Endodermal cell (in vitro differentiated cells): ENCODE results near the gene TTC39C. TPM values are rescaled to one million over a fixed set of nuclear protein-coding genes. Genes with fewer than 3 reads are reported as not detected.

Experiments
- DNase-seq: peaks from one replicate; pipeline ENCODE4 v3.0.0-alpha.2; 2017
- H3K27ac ChIP-seq: 2 replicates; pipeline ENCODE4 v1.5.1; 2013; ENCODE audit warnings: mild to moderate bottlenecking, low read depth, low read length, moderate library complexity
- H3K27me3 ChIP-seq: 2 replicates; pipeline ENCODE4 v1.6.1; 2013; ENCODE audit warnings: mild to moderate bottlenecking, low read length, moderate library complexity; ENCODE audit not compliant: insufficient read depth, control insufficient read depth, poor library complexity, severe bottlenecking
- H3K36me3 ChIP-seq: 2 replicates; pipeline ENCODE4 v1.7.0; 2013; ENCODE audit warnings: mild to moderate bottlenecking, low read length, moderate library complexity; ENCODE audit not compliant: control insufficient read depth, insufficient read depth
- H3K4me1 ChIP-seq: one replicate; pipeline ENCODE4 v1.7.0; 2013; ENCODE audit warnings: low read length; ENCODE audit not compliant: control insufficient read depth, insufficient read depth
- H3K4me3 ChIP-seq: 2 replicates; pipeline ENCODE4 v1.5.1; 2013; ENCODE audit warnings: mild to moderate bottlenecking, low read length, moderate library complexity
- H3K9ac ChIP-seq: 2 replicates; pipeline ENCODE4 v1.6.1; 2013; ENCODE audit warnings: mild to moderate bottlenecking, low read length, moderate library complexity; ENCODE audit not compliant: poor library complexity, severe bottlenecking; ENCODE audit errors: extremely low read depth
- H3K9me3 ChIP-seq: 2 replicates; pipeline ENCODE4 v1.6.1; 2013; ENCODE audit warnings: mild to moderate bottlenecking, low read length, moderate library complexity; ENCODE audit not compliant: control insufficient read depth
- H3K27ac Mint-ChIP-seq: 2 replicates; pipeline ENCODE4 v1.8.0; 2020; ENCODE audit warnings: mixed read lengths
- H3K27me3 Mint-ChIP-seq: 2 replicates; pipeline ENCODE4 v1.8.0; 2021; ENCODE audit warnings: mild to moderate bottlenecking, mixed read lengths; ENCODE audit not compliant: insufficient read depth
- H3K36me3 Mint-ChIP-seq: 2 replicates; pipeline ENCODE4 v1.8.0; 2020; ENCODE audit warnings: low read depth, mixed read lengths
- H3K4me1 Mint-ChIP-seq: 2 replicates; pipeline ENCODE4 v1.8.0; 2020; ENCODE audit warnings: mixed read lengths
- H3K4me3 Mint-ChIP-seq: 2 replicates; pipeline ENCODE4 v1.8.0; 2020; ENCODE audit warnings: mild to moderate bottlenecking, moderate library complexity, mixed read lengths
- H3K9me3 Mint-ChIP-seq: 2 replicates; pipeline ENCODE4 v1.8.0; 2020; ENCODE audit warnings: mild to moderate bottlenecking, mixed read lengths
- WGBS, 2 experiments: methylation state at CpG; one replicate each; pipeline versions ENCODE4 v1.1.5 to v1.1.7; 2013; ENCODE audit warnings: missing lambda C conversion rate in 2 of 2, mixed read lengths in 1 of 2; ENCODE audit not compliant: insufficient coverage in 1 of 2, insufficient read length in 1 of 2; 5-methylcytosine and 5-hydroxymethylcytosine counted together
- total RNA-seq, 2 donors: library from RNA; stranded (reverse); fragmentation: NEBNext Ultra II Directional in 1 of 2; extraction: Animal tissue kit (Norgen Biotek cat#: 25700) in 1 of 2; gene quantifications; 2 replicates in 1 of 2; 3 replicates in 1 of 2; pipeline ENCODE4 v1.2.1, GENCODE V29; 2021
- TF ChIP-seq, protein P1 (sequence below): fragments of 200-600 bp; sonication (generic); conservative IDR thresholded peaks from 2 replicates; pipeline ENCODE4 v1.5.0; 2021; ENCODE audit warnings: antibody characterized with exemption, mild to moderate bottlenecking

TTC39C gene
- total RNA-seq, 2 donors from 2014 or later = 14.0 to 19.7 TPM

DNA sequence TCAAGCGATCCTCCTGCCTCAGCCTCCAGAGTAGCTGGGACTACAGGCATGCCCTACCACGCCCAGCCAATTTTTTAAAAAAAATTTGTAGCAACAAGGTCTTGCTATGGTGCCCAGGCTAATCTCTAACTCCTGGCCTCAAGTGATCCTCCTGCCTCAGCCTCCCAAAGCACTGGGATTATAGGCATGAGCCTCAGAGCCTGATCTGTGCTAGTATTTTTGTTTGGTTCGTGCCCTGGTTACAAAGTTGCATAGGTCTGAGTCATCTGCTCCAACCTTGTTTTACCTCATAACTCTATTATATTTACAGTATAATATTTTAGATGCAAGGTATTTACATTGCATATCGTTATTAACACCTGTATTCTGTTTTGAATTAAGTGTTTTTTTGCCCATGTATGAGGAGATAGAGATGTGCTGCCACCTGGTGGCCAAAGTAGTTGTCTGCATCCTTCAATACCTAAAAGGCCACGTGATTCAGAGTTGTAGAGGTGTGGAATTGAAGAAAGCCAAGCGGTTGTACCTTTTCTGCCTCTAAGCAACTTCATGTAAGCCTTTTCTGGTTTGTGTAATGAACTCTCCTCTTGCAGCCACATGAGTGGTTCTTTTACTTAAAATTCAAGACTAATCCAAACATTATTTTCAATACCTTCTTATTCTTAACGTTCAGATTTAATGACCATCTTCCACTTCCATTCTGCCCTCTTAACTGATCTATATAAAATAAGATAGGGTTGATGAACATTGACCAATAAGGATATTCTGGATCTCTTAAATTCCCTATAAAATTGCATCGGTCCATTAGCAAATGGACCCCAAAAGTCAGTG, 104.4 kb downstream of the TTC39C start:
- no peak overlapping the region for H3K9ac ChIP-seq
- peaks cover 19% of the 10 kb centered on the region for H3K36me3 Mint-ChIP-seq
- H3K9me3 Mint-ChIP-seq = no peaks in the 10 kb centered on the region
- no peaks in the 10 kb centered on the region for H3K4me1 ChIP-seq
- TF ChIP-seq, protein P1, sequence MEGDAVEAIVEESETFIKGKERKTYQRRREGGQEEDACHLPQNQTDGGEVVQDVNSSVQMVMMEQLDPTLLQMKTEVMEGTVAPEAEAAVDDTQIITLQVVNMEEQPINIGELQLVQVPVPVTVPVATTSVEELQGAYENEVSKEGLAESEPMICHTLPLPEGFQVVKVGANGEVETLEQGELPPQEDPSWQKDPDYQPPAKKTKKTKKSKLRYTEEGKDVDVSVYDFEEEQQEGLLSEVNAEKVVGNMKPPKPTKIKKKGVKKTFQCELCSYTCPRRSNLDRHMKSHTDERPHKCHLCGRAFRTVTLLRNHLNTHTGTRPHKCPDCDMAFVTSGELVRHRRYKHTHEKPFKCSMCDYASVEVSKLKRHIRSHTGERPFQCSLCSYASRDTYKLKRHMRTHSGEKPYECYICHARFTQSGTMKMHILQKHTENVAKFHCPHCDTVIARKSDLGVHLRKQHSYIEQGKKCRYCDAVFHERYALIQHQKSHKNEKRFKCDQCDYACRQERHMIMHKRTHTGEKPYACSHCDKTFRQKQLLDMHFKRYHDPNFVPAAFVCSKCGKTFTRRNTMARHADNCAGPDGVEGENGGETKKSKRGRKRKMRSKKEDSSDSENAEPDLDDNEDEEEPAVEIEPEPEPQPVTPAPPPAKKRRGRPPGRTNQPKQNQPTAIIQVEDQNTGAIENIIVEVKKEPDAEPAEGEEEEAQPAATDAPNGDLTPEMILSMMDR = peak; percentile 91
- no peaks in the 10 kb centered on the region for H3K27me3 Mint-ChIP-seq
- H3K4me3 Mint-ChIP-seq = no peak overlapping the region
- H3K27me3 ChIP-seq = peaks cover 5% of the 10 kb centered on the region
- H3K4me3 ChIP-seq = no peak overlapping the region
- no peaks in the 10 kb centered on the region for H3K36me3 ChIP-seq
- 68 to 70% methylated on average over 4 to 8 of the region's 8 CpGs for WGBS, 2 experiments
- DNase-seq = peak; percentile 87
- H3K27ac Mint-ChIP-seq = no peak overlapping the region
- H3K4me1 Mint-ChIP-seq = no peaks in the 10 kb centered on the region
- H3K27ac ChIP-seq = no peak overlapping the region
- H3K9me3 ChIP-seq = no peaks in the 10 kb centered on the region

DNA sequence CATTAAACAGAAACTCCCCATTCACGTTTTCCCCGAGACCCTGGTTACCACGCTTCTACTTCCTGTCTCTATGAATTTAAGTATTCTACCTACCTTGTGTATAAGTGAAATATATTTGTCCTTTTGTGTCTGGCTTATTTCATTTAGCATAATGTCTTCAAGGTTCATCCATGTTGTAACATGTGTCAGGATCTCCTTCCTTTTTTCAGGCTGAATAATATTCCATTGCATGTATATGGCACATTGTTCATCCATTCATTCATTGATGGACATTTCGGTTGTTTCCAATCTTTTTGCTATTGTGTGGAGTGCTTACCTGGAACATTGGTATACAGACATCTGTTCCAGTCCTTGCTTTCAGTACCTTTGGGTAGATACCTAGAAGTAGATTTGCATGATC, 106.1 kb downstream of the TTC39C start:
- Histone ChIP-seq H3K9ac (no peak overlapping the region), H3K36me3 (no peaks in the 10 kb centered on the region)

DNA sequence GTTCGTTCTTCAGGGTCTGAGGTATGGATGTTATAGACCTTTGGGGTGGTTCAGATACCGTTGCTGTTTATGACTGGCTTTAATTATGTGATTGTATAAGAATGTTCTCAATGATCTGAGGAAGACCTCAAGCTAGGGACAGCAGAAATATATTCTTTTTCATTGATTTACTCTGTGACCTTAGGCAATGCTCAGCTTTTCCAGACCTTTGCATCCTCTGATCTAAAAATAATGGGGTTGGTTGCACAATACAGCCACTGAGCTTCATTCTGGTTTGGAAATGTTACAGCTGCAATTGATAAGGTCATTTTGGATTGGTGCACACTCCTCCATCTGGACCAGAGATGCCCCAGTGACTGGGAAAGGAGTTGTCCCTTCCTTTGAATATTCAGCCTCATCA, 107.1 kb downstream of the TTC39C start:
- Histone ChIP-seq H3K36me3 (no peaks in the 10 kb centered on the region), H3K9me3 (no peaks in the 10 kb centered on the region), H3K9ac (no peak overlapping the region), H3K27me3 (no peaks in the 10 kb centered on the region), H3K4me3 (no peak overlapping the region), H3K4me1 (no peaks in the 10 kb centered on the region), H3K27ac (no peak overlapping the region)
- no peak overlapping the region for H3K4me3 Mint-ChIP-seq
- no peaks in the 10 kb centered on the region for H3K9me3 Mint-ChIP-seq
- no peak overlapping the region for H3K27ac Mint-ChIP-seq
- no peak for DNase-seq
- H3K4me1 Mint-ChIP-seq = no peaks in the 10 kb centered on the region
- TF ChIP-seq, protein P1 = no peak
- peaks cover 13% of the 10 kb centered on the region for H3K36me3 Mint-ChIP-seq
- no peaks in the 10 kb centered on the region for H3K27me3 Mint-ChIP-seq
- 95 to 100% methylated on average over 2 of the region's 2 CpGs for WGBS, 2 experiments

More for the DNA sequence above, 106.1 kb downstream of the TTC39C start:
- H3K36me3 Mint-ChIP-seq = peaks cover 13% of the 10 kb centered on the region
- 100% methylated on average over 1 to 4 of the region's 4 CpGs for WGBS, 2 experiments
- no peak overlapping the region for H3K4me3 Mint-ChIP-seq
- TF ChIP-seq, protein P1 = no peak
- Histone ChIP-seq H3K4me1 (no peaks in the 10 kb centered on the region), H3K27ac (no peak overlapping the region), H3K9me3 (no peaks in the 10 kb centered on the region), H3K27me3 (no peaks in the 10 kb centered on the region), H3K4me3 (no peak overlapping the region)
- no peaks in the 10 kb centered on the region for H3K4me1 Mint-ChIP-seq
- H3K9me3 Mint-ChIP-seq = no peaks in the 10 kb centered on the region
- no peak for DNase-seq
- no peaks in the 10 kb centered on the region for H3K27me3 Mint-ChIP-seq
- H3K27ac Mint-ChIP-seq = no peak overlapping the region
